HG03565 (cell line): ENCODE data around the gene ST3GAL6.
A peak's percentile ranks its signal among the peaks of the same experiment; 100 is the strongest.

ENCODE experiments used
- ATAC-seq: cut with Tn5 transposase; IDR thresholded peaks from one replicate; pipeline ENCODE4 v1.9.1; 2021; ENCODE audit warnings: mild to moderate bottlenecking, moderate library complexity; ENCODE audit not compliant: unreplicated experiment

ST3GAL6 gene, protein sequence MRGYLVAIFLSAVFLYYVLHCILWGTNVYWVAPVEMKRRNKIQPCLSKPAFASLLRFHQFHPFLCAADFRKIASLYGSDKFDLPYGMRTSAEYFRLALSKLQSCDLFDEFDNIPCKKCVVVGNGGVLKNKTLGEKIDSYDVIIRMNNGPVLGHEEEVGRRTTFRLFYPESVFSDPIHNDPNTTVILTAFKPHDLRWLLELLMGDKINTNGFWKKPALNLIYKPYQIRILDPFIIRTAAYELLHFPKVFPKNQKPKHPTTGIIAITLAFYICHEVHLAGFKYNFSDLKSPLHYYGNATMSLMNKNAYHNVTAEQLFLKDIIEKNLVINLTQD

GRCh38 chr3:98763076-98763475, at the start of gene ST3GAL6:
ST3GAL6 (plus strand) TSS chr3:98763340; CDS start chr3:98768441, 5,101 bp downstream.
- peak; percentile 56 for ATAC-seq

DNA sequence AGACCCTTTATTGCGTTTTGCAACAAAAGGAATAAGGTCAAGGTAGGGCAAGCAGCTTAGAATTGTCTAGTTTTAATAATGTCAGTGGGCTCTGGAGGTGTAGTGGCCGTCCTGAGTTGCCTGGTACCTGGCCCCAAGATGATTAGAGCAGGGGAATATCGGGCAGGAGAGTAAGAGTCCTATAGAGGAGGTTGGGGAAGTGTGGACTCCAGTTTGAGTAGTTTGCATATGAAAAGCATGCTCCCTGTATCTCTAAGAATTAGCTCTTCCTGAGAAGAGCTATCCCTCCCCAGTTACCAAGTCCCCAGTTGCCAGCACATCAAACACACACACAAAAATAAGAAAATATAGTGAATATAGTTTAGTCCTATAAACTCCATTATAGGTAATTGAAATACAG, 49.2 kb upstream of the ST3GAL6 start:
- no peak for ATAC-seq

- no peak for ATAC-seq
Measured at GRCh38 chr3:98717584-98717983, 45.6 kb upstream of the ST3GAL6 start.

DNA sequence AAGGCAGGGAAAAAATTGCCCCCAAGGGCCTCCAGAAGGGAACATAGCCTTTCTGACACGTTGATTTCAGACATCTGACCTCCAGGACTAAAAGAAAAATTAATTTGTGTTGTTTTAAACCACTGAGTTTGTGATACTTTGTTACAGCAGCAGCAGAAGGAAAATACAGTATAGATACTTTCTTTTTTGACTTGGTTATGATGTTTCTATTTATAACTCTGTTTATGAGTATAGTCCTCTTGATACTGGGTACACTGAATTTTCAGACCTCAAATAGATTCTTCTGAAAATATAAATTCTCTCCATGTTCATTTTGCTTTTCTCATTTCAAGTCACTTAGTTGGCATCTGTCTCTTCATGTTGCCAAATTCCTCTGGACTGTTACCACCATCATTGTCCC, 44.4 kb upstream of the ST3GAL6 start:
- ATAC-seq = no peak

DNA sequence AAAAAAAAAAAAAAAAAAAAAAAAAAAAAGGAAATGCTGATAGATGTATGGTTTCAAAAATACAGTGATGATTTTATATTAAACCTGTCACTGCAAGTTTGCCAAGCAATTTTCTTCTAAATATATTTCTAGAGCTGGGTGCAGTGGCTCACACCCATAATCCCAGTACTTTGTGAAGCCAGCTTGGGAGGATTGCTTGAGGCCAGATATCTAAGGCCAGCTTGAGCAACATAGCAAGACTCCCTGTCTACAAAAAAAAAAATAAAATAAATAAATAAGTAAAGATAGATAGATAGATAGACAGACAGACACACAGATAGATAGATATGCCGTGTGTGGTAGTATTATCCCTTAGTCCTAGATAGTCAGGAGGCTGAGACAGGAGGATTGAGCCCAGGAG, 41.4 kb upstream of the ST3GAL6 start:
- ATAC-seq = no peak

GRCh38 chr3:98722389-98722788, 40.8 kb upstream of the ST3GAL6 start:
- ATAC-seq = no peak

- no peak for ATAC-seq
Measured at GRCh38 chr3:98725352-98725751, 37.8 kb upstream of the ST3GAL6 start.

DNA sequence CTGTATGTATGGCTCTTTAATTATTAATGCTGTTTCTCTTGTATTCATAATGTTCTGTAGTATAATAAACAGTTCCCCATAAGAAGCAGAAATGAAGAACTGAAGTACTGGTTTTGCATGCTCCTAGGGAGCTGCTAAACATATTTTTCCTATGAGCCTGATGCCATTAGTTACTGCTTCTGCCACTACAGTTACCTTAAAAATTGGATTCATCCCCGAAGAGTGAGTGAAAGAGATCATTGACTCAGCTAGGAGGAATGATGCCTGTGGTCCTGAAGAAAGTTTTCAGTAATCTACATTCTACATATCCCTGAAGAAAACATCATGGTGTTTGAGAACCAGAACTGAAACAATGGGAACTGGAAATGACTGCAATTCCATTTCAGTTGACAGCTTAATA, 37.1 kb upstream of the ST3GAL6 start:
- ATAC-seq = no peak

DNA sequence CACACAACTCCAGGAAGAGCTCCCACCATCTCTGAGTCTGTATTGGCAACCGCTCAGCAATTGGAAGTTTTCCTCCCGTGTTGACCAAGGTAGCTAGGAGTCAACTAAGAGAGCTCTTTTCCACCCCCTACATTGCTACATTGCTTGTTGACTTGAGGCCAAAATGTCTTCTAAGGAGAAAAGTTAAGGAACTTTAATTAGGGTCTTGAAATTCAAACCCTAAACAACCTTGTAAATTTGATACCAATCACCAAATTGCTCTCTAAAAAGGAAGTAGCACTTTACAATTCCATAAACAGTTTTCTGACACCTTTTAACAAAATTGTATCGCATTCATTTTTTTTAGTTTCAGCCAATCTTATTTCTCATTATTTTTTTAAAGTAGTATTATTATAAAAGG, 35.5 kb upstream of the ST3GAL6 start:
- no peak for ATAC-seq

GRCh38 chr3:98728672-98729071, 34.5 kb upstream of the ST3GAL6 start:
- no peak for ATAC-seq

DNA sequence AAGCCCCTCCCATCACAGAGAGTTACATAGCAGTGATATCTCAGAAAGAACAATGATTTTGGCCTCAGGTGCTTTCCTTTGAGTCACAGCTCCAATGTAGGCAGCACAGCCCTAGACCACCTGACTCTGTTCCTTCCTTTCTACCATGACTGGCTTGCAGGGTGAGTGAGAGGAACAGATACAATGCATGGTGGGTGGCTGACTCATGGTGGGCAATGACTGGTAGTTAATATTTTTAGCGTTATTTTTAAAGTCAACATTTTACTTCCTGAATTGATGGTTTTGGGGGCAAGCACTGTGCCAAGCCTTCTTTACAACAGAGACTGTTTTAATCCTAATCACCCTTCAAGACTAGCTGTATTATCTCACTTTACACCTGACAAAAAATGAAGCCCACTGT, 32.8 kb upstream of the ST3GAL6 start:
- ATAC-seq = peak; percentile 62

GRCh38 chr3:98730886-98731537, 32.1 kb upstream of the ST3GAL6 start:
- ATAC-seq = no peak

DNA sequence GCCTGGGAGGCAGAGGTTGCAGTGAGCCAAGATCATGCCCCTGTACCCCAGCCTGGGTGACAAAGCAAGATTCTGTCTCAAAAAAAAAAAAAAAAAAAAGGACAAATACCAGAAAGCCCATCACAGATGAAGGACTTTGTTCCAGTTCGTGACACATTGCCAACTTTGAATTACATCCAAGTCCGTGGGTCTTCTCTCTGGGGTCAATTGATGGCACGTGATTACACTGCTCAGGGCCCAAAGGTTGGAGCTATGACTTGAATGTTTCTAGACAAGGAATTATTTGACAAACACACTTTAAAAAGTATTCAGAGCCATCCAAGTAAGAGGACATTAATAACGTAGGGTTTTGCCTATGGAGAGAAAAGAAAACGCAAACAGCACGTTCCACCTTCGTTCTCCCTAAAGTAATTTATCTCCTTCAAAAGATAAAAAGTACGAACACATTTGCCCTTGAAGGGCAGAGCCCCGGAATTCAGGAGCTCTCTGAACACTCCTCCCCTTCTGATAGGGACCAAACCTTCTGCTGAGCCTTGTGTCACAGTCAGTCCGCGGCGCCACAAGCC, 31.3 kb upstream of the ST3GAL6 start:
- peak; percentile 37 for ATAC-seq

DNA sequence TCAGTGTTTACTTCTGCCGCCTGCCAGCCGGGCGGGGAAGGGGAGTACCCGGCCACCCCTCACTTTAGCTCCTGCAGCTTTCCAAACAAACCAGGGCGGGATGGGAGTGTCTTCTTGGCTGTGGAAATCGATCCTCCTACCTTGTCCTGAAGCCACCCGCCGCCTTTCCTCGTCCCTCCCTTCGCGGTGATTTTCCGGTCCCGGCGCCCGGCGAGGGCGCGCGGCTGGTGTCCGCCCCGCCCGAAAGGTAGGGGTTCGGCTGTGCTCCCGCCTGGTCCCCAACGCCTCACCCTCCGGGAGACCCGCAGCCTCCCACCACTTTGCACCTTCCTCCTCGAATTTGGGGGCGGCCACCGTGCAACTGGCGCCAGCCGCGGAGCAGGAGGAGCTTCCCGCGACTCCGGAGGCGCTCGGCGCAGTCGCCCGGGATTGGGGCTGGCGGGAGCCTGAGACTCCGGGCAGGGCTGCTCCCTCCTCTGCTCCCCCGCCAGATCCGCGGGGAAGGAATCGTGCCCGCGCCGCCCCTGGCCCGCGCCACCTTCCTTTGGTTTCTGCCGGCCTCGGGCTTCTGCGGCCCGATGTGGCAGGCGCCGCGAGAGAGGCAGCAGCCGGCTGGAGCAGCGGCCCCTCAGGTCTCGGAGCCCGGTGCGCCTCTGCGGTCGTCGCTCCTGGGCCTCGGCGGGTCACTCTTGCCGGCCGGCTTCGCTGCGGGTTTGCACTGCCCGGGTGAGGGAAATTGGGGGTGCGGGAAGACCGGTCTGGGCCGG, 30.7 kb upstream of the ST3GAL6 start:
- ATAC-seq = peak; percentile 15

DNA sequence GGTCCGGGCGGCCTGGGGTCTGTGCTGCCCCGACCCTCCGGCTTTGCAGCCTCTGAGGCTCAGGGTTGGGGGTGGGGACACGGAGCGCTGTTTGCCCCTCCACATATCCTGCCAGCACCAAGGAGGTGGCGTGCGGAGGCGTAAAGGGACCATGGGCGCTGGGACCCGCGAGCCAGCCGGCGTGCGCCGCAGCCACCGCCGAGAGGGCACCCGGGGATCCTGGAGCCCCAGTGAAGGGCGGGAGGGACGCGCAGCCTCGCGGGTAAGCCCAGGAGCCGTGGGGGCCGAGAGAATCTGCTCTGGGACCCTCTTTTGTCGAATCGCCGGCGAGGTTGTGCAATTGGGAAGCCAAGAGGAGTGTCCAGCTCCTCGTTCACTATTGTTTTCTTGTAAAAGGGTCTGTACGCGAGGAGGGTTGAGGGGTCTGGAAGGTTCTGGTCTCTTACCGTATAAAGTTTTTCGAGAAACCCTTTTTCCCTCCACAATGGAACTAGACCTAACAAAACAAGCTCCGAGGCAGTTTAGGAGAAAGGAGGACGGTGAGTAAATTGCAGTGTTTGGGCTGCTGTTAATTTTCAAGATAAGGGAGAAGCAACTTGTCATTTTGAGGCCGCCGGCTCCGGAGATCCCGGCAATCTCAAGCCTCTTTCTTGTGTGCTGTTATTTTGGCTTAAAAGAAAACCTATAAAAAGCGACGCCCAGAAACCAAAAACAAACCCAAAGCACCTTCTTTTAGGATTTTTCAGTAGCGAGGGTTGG, 29.9 kb upstream of the ST3GAL6 start:
- ATAC-seq = peak; percentile 7

GRCh38 chr3:98733812-98734281, 29.3 kb upstream of the ST3GAL6 start:
- no peak for ATAC-seq

DNA sequence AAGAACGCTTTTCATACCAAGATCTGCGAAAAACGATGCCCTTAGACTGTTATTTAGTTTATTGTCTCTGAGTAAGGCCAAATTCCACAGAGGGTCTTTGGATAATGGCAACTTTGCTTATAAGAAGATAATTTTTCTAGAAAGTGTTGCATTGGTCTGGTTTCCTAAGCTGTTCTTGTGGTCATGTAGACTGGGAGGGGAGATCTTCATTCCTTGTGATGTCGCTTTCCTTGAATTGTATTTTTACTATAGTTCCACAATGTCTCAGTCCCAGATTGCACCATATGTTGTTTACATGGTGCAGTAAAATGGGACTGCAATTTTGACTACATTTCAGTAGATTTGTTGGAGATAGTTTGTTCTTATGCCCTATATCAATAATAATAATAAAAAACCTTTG, 28.8 kb upstream of the ST3GAL6 start:
- ATAC-seq = no peak

- no peak for ATAC-seq
Measured at GRCh38 chr3:98734735-98735134, 28.4 kb upstream of the ST3GAL6 start.

- no peak for ATAC-seq
Measured at GRCh38 chr3:98735296-98735695, 27.8 kb upstream of the ST3GAL6 start.

DNA sequence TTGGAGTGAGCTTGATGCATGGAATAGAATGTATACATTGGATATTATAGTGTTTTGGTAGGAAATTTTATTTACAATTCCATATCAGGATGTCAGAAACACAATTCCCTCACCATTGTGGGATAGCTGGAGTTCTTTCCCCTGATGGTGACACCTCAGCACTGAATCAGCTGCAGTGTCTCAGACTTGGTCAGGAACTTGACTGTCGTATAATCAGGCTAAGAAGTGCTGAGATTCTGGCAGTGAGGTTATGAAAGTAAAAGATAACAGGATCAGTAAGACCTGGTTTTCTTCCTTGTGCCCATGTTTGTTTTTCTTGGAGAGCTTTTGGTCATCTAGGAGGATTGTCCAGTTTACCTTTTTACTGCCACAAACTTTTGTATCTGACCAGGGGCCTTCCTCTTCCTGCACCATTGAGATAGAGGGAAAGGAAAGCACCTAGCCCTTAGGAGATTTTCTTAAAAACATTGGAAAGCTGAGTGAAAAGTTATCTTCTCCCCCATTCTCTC, 27.3 kb upstream of the ST3GAL6 start:
- no peak for ATAC-seq
